Choroid plexus epithelial cell (primary cell): ENCODE results near the gene THSD7B.
"Not testable (repeated sequence)": the region's sequence is repeated elsewhere in the genome, so short reads cannot be mapped to it uniquely, and the experiment has no call there.

Source experiments
- DNase-seq: peaks from one replicate; pipeline ENCODE4 v3.0.0-alpha.2; 2010; ENCODE audit warnings: low read depth
- H3K4me3 ChIP-seq: 2 replicates; pipeline ENCODE4 v1.5.1; 2011; ENCODE audit warnings: low read depth, mild to moderate bottlenecking, control low read depth, low read length, moderate library complexity
- TF ChIP-seq, protein P1 (sequence below): conservative IDR thresholded peaks from 2 replicates; pipeline ENCODE4 v1.5.1; 2011; ENCODE audit warnings: low read depth, mild to moderate bottlenecking, control low read depth, inconsistent platforms, low read length, moderate library complexity

Gene THSD7B

DNA sequence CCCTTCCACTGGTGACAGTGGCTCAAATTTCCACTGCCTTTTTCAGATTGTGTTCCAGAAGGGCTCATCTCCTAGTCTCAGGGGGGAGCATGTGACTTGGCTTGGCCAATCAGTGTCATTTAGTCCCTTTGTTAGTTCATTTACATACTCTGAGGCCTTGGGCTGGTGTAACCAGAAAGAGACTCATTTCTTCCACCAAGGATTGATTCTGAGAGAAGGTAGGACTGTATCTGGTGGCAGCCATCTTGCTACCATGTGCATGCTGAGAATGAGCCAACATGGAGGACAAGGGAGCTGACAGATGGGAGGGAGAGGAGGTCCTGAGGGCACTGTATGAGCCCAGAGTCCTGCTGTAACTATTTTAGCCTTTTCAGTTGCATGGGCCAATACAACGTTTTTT, 191.7 kb downstream of the THSD7B start:
- TF ChIP-seq, protein P1, sequence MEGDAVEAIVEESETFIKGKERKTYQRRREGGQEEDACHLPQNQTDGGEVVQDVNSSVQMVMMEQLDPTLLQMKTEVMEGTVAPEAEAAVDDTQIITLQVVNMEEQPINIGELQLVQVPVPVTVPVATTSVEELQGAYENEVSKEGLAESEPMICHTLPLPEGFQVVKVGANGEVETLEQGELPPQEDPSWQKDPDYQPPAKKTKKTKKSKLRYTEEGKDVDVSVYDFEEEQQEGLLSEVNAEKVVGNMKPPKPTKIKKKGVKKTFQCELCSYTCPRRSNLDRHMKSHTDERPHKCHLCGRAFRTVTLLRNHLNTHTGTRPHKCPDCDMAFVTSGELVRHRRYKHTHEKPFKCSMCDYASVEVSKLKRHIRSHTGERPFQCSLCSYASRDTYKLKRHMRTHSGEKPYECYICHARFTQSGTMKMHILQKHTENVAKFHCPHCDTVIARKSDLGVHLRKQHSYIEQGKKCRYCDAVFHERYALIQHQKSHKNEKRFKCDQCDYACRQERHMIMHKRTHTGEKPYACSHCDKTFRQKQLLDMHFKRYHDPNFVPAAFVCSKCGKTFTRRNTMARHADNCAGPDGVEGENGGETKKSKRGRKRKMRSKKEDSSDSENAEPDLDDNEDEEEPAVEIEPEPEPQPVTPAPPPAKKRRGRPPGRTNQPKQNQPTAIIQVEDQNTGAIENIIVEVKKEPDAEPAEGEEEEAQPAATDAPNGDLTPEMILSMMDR: no peak
- H3K4me3 ChIP-seq: no peak overlapping the region
- DNase-seq: no peak

DNA sequence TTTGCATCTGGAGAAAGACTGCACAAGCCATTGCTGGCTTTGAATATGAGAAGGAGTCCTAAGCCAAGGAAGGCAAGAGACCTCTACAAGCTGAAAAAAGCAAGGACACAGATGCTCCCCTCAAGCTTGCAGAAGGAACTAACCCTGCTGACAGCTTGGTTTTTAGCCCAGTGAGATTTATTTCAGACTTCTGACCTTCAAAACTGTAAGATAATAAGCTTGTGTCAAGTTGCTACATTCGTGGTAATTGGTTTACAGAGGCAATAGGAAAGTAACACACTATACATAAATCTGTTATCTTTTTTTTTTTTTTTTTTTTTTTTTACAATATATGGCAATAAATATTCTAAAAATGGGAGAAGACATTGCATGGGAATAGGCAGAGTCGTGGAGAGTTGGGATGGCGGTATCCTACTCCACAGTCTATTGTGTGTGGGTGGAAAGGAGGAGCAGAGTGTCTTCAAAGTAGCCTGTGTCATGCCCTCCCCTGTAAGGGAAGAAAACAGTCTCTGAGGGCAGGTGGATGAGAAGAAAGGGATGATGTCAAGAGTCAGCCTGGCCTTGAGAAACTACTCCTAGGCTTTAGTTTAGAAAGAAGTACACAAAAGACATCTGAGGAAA, 196.9 kb downstream of the THSD7B start:
- no peak for DNase-seq
- TF ChIP-seq, protein P1: no peak

DNA sequence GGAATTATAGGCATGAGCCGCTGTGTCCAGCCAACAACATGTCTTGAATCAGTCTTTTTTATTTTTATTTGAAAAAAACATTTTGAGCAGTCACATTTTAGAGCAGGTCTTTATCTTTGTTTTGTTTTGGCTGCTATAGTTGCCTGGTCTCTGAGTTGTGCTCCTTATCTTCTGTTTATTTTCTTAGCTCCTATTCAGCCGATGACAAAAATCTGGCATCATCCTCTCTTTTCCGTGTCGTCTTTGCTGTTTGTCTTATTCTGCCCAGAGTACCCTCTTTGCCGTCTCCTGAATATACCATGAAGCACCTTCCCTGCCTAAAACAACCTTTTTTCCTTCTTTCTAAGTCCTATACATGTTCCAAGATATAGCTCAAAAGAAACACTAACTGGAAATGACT, 201.1 kb downstream of the THSD7B start:
- DNase-seq: no peak
- no peak overlapping the region for H3K4me3 ChIP-seq
- TF ChIP-seq, protein P1: no peak

More for the DNA sequence above, 196.9 kb downstream of the THSD7B start:
- no peak overlapping the region for H3K4me3 ChIP-seq

DNA sequence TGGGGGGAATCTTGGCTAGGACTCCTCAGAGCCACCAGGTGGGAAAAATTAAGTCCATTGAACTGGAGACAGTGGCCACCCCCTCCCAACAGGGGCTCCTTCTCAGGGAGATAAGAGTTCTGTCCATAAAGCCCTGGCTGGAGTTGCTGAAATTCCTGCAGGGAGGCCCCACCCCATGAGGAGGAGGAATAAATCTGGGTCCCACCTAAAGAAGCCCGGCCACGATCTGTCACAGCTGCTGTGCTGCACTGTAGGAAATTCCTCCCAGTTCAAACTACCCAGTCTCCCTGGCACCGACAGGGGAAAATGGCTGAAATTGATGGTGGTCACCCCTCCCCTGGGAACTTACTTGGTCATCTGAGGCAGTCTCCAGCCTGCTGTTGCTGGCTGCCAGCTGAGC, 215.0 kb downstream of the THSD7B start:
- TF ChIP-seq, protein P1: no peak
- no peak overlapping the region for H3K4me3 ChIP-seq
- DNase-seq: no peak

DNA sequence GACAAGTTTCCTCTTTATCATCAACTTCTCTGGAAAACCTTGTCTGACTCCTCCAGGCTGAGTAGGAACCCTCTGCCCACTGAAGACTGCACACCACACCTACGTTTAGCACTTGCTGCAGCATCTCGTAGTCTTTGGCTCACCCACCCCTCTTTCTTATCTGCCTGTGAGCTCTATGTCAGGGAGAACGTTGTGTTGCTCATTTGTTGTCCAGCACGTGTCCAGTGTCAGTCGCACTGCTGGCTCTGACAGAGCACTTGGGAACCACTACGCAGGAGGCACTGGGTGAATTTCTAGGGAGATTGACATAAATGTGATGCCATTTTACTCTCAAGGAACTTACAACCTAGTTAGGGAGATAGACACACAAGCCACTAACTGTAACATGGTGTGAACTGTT, 216.3 kb downstream of the THSD7B start:
- H3K4me3 ChIP-seq, DNase-seq: not testable (repeated sequence)

DNA sequence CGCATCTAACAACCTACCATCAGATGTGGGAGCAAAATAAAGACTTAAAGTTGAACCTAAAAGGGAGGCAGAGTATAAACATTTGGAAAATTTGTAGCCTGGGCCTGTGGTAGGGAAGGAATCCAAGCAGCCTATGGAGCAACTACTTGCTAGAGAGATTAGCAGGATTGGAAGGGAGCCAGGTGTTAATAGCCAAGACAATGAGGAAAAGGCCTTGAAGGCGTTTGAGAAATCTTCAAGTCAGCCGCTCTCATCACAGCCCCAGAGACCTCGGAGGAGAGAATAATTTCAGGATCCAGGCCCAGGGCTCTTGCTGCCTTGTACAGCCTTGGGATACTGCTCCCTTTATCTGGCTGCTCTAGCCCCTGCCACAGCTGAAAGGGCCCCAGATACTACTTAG, 219.7 kb downstream of the THSD7B start:
- TF ChIP-seq, protein P1: no peak
- H3K4me3 ChIP-seq: no peak overlapping the region
- peak; percentile 2 for DNase-seq

DNA sequence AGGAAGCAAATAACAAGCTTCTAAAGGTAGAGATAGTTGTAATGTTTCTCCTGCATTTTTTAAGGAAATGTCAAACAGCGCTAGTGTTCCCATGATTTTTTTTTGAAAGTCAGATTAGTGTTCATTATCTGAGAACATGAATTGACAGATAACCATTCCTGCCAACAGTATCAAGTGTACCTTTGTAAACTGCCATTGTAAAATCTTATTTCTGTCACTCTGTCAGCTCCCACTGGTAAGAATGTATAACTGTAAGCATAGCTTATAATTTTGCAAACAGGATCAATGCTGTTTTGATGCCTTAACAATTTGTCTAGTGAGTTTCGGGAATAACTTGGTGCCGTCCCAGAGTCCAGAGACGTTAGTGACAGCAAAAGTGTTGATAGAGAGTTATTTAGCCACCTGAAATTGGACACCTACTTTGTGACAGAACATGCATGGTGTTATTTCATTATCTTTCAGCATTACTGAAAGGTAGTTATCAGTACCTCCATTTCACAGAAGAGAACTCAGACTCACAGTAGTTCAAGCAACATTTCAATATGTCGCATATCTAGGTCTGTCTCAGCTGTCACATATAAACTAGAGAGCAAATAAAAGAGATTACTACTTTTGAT, 221.4 kb downstream of the THSD7B start:
- no peak for DNase-seq
- no peak overlapping the region for H3K4me3 ChIP-seq
- TF ChIP-seq, protein P1: no peak
